ENCODE results near the gene GBA3.

Gene GBA3

DNA sequence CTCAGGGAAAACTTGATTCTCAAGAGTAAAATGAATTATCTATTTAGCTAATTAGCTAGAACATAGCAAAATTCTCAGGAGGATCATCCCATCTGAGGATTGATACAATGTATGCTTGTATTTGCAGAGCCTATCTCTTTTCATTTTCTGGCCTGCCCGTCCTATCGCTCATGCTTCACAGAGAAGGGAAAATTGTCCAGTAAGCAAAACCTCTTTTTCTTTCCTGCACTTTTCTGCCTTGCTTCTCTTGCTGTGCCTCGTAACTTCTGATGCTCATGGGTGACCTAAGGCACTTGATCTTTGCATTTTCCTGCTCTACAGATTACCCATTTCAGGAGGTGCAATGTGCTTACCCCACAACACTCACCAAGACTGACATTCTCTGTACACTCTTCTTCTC, 88.1 kb downstream of the GBA3 start:
- no peak for DNase-seq (ENCODE audit: low read depth)

DNA sequence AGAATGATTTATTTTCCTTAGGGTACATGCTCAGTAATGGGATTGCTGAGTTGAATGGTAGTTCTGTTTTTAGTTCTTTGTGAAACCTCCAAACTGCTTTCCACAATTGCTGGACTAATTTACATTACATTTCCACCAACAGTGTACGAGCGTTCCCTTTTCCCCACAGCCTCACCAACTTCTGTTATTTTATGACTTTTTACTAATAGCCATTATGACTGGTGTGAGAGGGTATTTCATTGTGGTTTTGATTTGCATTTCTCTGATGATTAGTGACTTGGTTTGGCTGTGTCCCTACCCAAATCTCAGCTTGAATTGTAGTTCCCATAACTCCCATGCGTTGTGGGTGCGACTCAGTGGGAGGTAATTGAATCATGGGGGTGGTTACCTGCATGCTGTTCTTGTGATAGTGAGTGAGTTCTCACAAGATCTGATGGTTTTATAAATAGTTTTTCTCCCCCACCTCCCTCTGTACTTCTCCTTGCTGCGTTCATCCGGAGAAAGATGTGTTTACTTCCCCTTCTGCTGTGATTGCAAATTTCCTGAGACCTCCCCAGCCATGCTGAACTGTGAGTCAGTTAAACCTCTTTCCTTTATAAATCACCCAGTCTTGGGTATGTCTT, 95.1 kb downstream of the GBA3 start:
- no peak for DNase-seq (ENCODE audit: low read depth)

DNA sequence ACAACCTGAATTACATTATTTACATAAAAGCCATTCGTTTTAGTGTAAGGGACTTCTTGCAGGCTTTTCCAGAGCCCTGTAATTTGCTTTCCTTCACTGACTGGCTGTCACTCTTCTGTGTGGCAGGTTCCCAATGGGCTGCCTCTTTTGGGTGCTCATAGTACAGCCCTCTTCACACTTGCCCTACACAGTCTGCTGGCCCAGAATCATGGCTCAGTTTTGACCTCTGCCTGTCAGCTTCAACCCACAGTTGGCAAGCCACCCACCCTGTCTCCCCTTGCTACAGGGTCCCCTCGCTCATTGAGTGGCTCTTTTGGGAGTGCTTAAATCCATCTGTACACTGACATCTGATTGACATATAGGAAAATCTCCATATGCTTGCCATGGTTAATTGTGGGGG, 97.9 kb downstream of the GBA3 start:
- no peak for DNase-seq (ENCODE audit: low read depth)

DNA sequence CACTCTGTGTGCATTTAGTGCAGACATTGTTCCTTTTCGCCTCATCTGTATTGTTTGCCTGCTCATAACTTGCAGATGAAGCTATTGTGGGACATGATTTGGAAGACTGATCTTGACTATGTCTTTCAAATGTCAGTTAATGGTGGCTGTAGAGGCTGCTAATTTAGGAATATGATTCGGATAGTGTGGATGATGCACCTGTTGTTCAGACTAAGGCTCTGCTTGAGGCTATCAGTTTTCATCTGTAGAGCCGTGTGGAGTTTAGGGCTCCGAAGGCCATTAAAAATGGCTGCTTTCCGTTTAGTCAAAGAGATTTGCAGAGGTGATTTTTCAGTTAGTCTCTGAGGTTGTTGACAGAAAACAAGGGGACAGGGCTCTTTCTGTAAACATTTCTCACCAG, 102.0 kb downstream of the GBA3 start:
- no peak for DNase-seq (ENCODE audit: low read depth)

DNA sequence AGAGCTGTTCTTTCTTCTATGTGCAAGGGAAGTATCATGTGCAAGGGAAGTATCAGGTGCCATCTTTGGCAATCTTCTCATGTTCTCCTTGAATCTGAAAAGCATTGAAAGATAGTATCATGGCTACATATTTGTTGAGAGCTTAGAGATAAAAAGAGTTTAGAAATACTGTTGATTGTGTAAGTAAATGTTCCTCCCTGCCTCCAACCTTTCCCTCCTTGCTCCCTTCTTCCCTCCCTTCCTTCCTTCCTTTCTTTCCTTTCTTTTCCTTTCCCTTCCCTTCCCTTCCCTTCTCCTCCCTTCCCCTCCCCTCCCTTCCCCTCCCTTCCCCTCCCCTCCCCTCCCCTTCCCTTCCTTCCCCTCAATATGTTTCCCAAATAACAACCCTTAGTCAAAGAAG, 108.7 kb downstream of the GBA3 start:
- DNase-seq (ENCODE audit: low read depth), result no peak

DNA sequence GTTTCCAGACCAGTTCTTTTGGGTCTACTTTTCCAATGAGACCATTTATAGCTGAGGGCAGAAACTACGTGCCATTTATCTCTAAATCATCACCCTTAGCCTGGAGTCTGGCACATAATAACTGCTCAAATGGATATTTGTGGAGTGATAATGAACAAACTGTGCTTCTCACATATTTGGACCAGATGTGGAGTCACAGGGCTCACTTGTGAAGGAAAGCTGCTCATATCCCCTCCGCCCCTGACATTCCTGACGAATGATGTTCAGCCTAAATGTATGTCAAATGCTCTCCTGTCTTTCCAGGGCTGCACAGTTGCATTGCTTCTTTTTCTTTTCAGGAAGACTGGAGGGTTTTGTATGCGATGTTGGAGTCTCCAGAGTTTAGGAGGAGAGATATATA, 110.1 kb downstream of the GBA3 start:
- no peak for DNase-seq (ENCODE audit: low read depth)

DNA sequence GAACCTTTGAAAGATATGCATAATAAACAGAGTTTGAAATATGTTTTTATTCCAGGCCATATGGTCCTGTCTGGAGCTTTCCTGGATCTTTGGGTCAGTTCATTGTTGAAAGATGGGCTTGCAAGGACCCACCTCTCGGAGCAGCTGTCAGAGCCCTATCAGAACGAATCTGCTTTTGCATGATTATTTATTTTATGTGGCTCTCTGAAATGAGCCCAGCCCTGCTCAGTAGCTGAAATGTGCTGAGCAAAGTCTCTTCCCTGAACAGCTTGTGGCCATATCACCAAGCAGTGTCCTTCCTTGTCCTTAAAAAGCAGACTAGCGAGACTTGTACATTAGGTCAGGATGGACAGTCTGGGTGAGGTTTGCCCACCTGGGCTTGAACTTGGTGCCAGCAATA, 110.8 kb downstream of the GBA3 start:
- DNase-seq (ENCODE audit: low read depth), result no peak

DNA sequence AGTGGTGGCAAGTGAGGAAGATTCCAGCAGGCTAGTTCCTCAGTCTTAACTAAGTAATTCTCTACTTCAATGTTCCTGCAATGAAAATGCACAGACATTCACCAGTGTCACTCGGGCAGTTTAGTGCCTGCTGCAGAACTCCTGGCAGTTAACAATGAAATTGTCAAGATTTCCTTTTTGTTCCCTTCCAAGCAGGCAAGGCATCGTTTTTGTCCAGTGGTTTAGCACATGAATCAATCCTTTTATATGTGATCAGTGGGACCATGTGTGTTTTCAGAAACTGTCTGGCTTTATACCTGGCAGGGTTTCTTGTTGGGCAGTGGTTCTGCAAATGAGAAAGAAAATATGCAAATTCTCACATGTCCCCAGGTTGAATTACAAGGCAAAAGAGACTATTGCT, 122.2 kb downstream of the GBA3 start:
- no peak for DNase-seq (ENCODE audit: low read depth)

DNA sequence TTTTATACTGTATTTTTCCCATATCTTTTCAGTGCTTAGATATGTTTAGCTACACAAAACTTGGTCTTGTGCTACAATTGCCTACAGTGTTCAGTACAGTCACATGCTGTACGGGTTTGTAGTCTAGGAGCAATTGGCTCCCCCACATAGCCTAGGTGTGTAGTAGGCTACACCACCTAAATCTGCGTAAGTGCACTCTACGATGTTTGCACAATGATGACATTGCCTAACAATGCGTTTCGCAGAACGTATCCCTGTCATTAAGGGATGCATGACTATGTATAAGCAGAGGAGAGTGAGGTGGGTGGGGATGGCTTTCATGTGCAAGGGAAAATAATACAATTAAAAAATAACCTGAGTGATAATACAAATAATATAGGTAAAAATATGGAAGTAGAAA, 131.4 kb downstream of the GBA3 start:
- DNase-seq (ENCODE audit: low read depth), result no peak

DNA sequence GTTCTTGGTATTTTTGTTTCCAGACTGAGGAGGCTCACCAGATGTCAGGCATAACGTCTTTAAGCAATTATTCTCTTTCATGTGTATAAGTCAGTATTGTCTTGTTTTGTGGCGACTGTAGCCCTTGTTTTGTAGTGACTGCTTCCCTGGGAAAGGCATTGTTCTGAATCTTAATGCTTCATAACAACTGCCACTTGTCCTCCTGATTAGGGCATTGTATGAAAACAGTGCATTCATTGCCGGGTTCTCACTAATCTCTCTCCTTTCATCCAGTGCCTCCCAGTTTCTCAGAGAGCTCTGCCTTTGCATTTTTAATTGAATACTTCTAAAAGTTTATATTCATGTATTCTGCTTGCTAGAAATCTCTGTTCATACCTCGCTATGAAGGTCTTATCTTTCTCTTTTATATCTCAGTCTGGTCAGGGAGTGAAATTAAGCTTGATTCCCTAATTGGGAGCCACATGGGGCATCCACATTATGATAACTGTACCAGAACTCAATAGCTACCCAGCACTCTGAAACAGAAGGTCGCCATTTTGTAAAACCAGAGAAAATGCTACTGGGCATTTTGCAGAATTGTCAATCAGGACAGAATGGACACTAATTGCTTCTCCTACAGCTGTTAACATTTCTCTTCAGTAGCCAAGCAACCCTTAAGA, 149.8 kb downstream of the GBA3 start:
- no peak for DNase-seq (ENCODE audit: low read depth)

DNA sequence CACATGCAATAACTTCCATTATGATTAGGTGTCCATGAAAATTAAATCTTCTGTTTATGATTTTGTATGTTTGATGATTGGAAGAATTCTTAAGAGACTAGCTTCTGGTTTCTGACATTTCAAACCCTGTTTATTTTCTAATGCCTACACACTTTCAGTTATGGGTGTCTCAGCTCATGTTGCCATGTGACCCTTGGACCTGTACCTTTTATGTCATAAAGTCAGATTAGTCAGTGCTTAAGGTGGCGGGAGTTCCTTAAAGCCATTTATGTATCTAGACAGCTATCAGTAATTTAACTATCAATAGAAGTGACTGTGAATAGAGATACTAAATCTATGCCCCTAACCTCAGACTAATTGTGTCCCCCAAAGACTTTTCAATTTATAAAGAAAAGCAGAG, 155.6 kb downstream of the GBA3 start:
- DNase-seq (ENCODE audit: low read depth), result no peak

DNA sequence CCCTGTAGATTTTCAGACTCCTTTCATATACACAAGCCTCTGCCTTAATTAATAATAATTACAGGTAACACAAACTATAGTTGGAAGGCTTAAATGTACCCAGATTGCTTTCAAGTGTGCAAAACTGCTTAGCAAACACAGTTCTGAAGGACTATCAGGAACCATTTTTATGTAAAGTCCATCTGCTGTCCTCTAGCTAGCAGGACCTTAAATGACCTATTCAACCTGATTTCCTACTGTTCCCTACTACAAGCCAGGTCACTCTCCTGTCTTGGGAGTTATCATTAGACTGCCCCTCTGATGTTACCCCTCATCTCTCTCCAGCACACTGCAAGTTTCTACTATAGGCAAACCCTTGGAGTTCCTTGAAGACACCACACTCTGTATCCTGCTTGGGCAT, 157.3 kb downstream of the GBA3 start:
- no peak for DNase-seq (ENCODE audit: low read depth)

DNA sequence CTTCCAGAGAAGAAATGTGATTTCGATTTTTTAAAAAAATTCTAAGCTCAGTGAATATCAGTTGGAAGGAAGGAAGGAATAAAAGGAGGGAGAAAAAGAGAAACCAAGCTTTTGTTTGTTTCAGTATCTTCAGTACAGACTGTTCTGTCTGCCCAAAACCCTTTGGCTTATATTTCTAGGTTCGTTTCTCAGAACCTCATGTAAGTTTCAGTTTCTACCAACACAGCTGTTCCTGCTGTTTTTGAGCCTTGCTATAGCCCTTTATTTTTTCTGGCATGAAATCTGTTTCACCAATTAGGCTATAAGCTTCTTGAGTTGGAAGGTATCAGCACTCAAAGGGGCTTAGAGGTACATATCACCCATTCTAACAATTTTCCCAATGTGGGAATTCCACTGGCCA, 157.9 kb downstream of the GBA3 start:
- no peak for DNase-seq (ENCODE audit: low read depth)

DNA sequence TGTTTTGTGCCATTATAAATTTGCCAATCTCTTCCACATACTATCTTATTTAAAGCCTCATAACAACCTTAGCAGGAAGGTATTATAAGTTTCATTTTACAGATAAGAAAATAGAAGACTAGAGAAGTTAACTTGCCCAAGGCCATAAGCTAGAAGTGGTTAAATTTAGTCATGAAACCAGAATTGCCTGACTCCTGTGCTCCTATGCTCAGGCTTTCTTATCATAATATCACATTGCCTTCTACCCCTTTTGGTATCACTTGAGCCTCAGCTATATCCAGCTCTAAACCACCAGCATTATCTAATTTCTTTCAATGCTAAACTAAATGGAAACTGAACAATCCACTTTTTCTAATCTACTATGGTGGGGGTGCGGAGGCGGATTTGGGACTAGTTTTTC, 164.7 kb downstream of the GBA3 start:
- no peak for DNase-seq (ENCODE audit: low read depth)

DNA sequence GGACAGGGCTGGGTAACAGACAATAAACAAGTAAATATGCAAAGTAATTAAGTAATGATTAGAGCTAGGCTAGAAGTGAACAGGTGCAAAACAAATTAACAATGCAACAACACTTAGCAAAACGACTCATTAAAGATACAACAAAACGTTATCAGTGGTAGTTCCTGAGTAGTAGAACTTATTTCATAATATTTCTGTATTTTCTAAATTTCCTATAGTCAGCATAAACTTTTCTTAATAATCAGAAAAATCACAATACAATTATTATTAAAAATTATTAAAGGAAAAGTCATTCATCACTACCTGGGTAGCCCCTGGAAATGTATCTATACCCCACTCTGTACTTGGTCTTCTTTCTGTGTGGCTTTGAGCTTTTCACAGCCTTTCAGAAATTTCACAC, 166.6 kb downstream of the GBA3 start:
- no peak for DNase-seq (ENCODE audit: low read depth)
